Measurements from ENCODE around the gene HRG. TPM values are rescaled to one million over a fixed set of nuclear protein-coding genes. Genes with fewer than 3 reads are reported as not detected.

HRG gene
- total and polyA plus RNA-seq, 2 donors (not counting 3 experiments of a cell fraction or from before 2014, with no cell fraction given) = not detected

DNA sequence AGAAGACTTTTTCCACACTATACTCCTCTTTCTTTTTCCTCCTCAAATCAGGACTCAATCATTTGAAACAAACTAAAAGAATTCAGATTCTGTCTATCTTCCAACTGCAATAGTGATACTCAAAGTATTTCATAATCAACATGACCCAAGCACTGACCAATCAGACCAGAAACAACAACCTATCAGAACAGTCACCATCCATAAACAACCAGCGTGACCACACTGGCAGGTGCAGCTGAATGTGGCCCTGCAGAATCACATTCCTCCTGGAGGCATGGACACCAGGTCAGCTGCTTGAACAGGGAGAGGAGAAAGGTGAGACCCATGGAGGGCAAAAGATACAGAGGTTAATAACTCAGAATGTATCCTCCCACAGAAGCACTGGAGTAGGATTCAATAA, 13.3 kb downstream of the HRG start:
- no peaks in the 10 kb centered on the region for H3K4me1 ChIP-seq (ENCODE audit: control insufficient read depth, extremely low read depth, insufficient read depth, low read length)
- no peaks in the 10 kb centered on the region for H3K9me1 ChIP-seq (replicated peaks; ENCODE audit: control insufficient read depth, extremely low read depth, insufficient read depth, low read length)
- CTCF ChIA-PET = no interaction called here
- H3K4me3 ChIP-seq (replicated peaks in 1 of 3; ENCODE audit: insufficient read depth in 1 of 3, low read depth in 1 of 3, low read length in 3 of 3) = no peak overlapping the region
- dilution Hi-C loops (cut with MboI; ENCODE audit: extremely low pct_ligation_motif_present, low sequenced_read_pairs) (no loop called here), intact Hi-C loops (cut with micrococcal nuclease) (no loop called here)
- no peak overlapping the region for H3K4me2 ChIP-seq (ENCODE audit: insufficient read depth, low read length)
- DNase-seq (ENCODE audit: low read depth, low spot score) (no peak), FAIRE-seq (no peak)
- H2AFZ ChIP-seq (ENCODE audit: low read depth, low read length) = no peak overlapping the region
- no peaks in the 10 kb centered on the region for H3K9me3 ChIP-seq (replicated peaks; ENCODE audit: control insufficient read depth, insufficient read depth, low read length)
- no TSS peak for BruUV-seq (replicated peaks)
- no peak overlapping the region for H3K9ac ChIP-seq (replicated peaks; ENCODE audit: extremely low read depth, insufficient read depth, low read length)
- H3K36me3 ChIP-seq (ENCODE audit: control insufficient read depth in 2 of 2, extremely low read depth in 1 of 2, insufficient read depth in 2 of 2, low read length in 2 of 2) = no peaks in the 10 kb centered on the region
- no peak overlapping the region for H3K27ac ChIP-seq (ENCODE audit: insufficient read depth, low read depth, low read length)
- no peaks in the 10 kb centered on the region for H4K20me1 ChIP-seq (replicated peaks; ENCODE audit: control insufficient read depth, extremely low read depth, insufficient read depth, low read length)
- no peaks in the 10 kb centered on the region for H3K79me2 ChIP-seq (ENCODE audit: control insufficient read depth, insufficient read depth, low read length)
- TF ChIP-seq, protein P1, sequence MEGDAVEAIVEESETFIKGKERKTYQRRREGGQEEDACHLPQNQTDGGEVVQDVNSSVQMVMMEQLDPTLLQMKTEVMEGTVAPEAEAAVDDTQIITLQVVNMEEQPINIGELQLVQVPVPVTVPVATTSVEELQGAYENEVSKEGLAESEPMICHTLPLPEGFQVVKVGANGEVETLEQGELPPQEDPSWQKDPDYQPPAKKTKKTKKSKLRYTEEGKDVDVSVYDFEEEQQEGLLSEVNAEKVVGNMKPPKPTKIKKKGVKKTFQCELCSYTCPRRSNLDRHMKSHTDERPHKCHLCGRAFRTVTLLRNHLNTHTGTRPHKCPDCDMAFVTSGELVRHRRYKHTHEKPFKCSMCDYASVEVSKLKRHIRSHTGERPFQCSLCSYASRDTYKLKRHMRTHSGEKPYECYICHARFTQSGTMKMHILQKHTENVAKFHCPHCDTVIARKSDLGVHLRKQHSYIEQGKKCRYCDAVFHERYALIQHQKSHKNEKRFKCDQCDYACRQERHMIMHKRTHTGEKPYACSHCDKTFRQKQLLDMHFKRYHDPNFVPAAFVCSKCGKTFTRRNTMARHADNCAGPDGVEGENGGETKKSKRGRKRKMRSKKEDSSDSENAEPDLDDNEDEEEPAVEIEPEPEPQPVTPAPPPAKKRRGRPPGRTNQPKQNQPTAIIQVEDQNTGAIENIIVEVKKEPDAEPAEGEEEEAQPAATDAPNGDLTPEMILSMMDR (IDR thresholded peaks at IDR 0.05; ENCODE audit: extremely low read depth in 1 of 2, insufficient read depth in 1 of 2, low read depth in 1 of 2, low read length in 2 of 2) = no peak
- no peak for TF ChIP-seq JUN (IDR thresholded peaks at IDR 0.05; ENCODE audit: borderline replicate concordance, insufficient read depth, insufficient read length, low read depth)
- H3K27me3 ChIP-seq (ENCODE audit: control insufficient read depth in 2 of 2, insufficient read depth in 2 of 2, low read length in 2 of 2) = peaks cover 0 to 5% of the 10 kb centered on the region in 2 experiments
- POLR2A ChIA-PET = no interaction called here

DNA sequence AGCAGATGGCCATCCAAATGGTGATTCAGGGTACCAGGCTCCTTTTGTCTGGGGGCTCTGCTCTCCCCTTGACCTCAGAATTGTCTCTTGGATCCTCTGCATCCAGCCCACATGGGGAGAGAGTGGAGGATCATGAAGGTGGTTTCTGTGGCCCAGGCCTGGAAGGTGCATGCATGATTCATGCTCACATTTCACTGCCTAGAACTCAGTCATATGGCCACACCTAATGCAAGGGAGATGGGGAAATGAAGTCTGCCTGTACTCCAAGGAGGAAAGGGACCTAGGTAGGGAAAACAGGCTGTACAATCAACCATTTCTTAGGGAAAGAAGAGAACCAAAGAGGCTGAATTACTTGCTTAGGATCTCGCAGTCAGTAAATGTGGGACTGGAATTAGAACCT, 15.1 kb downstream of the HRG start:
- H3K36me3 ChIP-seq (ENCODE audit: control insufficient read depth in 2 of 2, extremely low read depth in 1 of 2, insufficient read depth in 2 of 2, low read length in 2 of 2) = no peaks in the 10 kb centered on the region
- no peaks in the 10 kb centered on the region for H3K9me1 ChIP-seq (replicated peaks; ENCODE audit: control insufficient read depth, extremely low read depth, insufficient read depth, low read length)
- H3K4me3 ChIP-seq (replicated peaks in 1 of 3; ENCODE audit: insufficient read depth in 1 of 3, low read depth in 1 of 3, low read length in 3 of 3) = no peak overlapping the region
- H3K27me3 ChIP-seq (ENCODE audit: control insufficient read depth in 2 of 2, insufficient read depth in 2 of 2, low read length in 2 of 2) = peaks cover 0 to 3% of the 10 kb centered on the region in 2 experiments
- no peak for FAIRE-seq
- H3K79me2 ChIP-seq (ENCODE audit: control insufficient read depth, insufficient read depth, low read length) = no peaks in the 10 kb centered on the region
- H2AFZ ChIP-seq (ENCODE audit: low read depth, low read length) = no peak overlapping the region
- CTCF ChIA-PET = no interaction called here
- peak; percentile 0 for DNase-seq (ENCODE audit: low read depth, low spot score)
- H3K9ac ChIP-seq (replicated peaks; ENCODE audit: extremely low read depth, insufficient read depth, low read length) = no peak overlapping the region
- intact Hi-C loops (cut with micrococcal nuclease) (no loop called here), dilution Hi-C loops (cut with MboI; ENCODE audit: extremely low pct_ligation_motif_present, low sequenced_read_pairs) (no loop called here)
- H3K27ac ChIP-seq (ENCODE audit: insufficient read depth, low read depth, low read length) = no peak overlapping the region
- H3K4me2 ChIP-seq (ENCODE audit: insufficient read depth, low read length) = no peak overlapping the region
- H3K9me3 ChIP-seq (replicated peaks; ENCODE audit: control insufficient read depth, insufficient read depth, low read length) = no peaks in the 10 kb centered on the region
- H3K4me1 ChIP-seq (ENCODE audit: control insufficient read depth, extremely low read depth, insufficient read depth, low read length) = no peaks in the 10 kb centered on the region
- BruUV-seq (replicated peaks) = no TSS peak
- H4K20me1 ChIP-seq (replicated peaks; ENCODE audit: control insufficient read depth, extremely low read depth, insufficient read depth, low read length) = no peaks in the 10 kb centered on the region
- TF ChIP-seq EZH2 (IDR thresholded peaks at IDR 0.05; ENCODE audit: borderline replicate concordance, low read depth, low read length, severe bottlenecking) (no peak), GATA2 (IDR thresholded peaks at IDR 0.05; ENCODE audit: insufficient read depth, insufficient read length, low read depth, low read length) (no peak), JUN (IDR thresholded peaks at IDR 0.05; ENCODE audit: borderline replicate concordance, insufficient read depth, insufficient read length, low read depth) (no peak), POLR2A (IDR thresholded peaks at IDR 0.05; ENCODE audit: low read depth, low read length) (no peak), MYC (IDR thresholded peaks at IDR 0.05; ENCODE audit: low read depth, low read length) (no peak), FOS (IDR thresholded peaks at IDR 0.05; ENCODE audit: borderline replicate concordance, insufficient read depth, low read length) (no peak), POLR2AphosphoS5 (IDR thresholded peaks at IDR 0.05; ENCODE audit: insufficient read depth, low read depth, low read length) (no peak)
- TF ChIP-seq, protein P1 (IDR thresholded peaks at IDR 0.05; ENCODE audit: extremely low read depth in 1 of 2, insufficient read depth in 1 of 2, low read depth in 1 of 2, low read length in 2 of 2) = no peak
- TF ChIP-seq, protein P2, sequence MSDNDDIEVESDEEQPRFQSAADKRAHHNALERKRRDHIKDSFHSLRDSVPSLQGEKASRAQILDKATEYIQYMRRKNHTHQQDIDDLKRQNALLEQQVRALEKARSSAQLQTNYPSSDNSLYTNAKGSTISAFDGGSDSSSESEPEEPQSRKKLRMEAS (IDR thresholded peaks at IDR 0.05; ENCODE audit: insufficient read depth, insufficient read length) = no peak
- POLR2A ChIA-PET = no interaction called here

Measured in endothelial cell of umbilical vein (primary cell).